GM19468 (cell line): ENCODE data around the gene CENPX.

Experiments used
- ATAC-seq: cut with Tn5 transposase; IDR thresholded peaks from one replicate; pipeline ENCODE4 v1.9.1; 2021; ENCODE audit warnings: mild to moderate bottlenecking, moderate library complexity, moderate number of reproducible peaks; ENCODE audit not compliant: unreplicated experiment; ENCODE audit errors: extremely low read depth

The CENPX gene

GRCh38 chr17:82028246-82028645, 5.6 kb upstream of the CENPX start:
- no peak for ATAC-seq

GRCh38 chr17:82025401-82026107, 2.9 kb upstream of the CENPX start:
- ATAC-seq, result no peak

- no peak for ATAC-seq
These were observed 2.2 kb upstream of the CENPX start for GRCh38 chr17:82024859-82025258.

GRCh38 chr17:82023447-82024241, 966 bp upstream of the CENPX start:
- no peak for ATAC-seq

- peak; percentile 84 for ATAC-seq
These were observed 336 bp upstream of the CENPX start, which contains the start of gene LRRC45 for GRCh38 chr17:82022981-82023446. Gene LRRC45 (plus strand): TSS chr17:82023305. CDS start chr17:82023644, 339 bp downstream.

- ATAC-seq, result no peak
These were observed 773 bp downstream of the CENPX start for GRCh38 chr17:82021900-82022309.

GRCh38 chr17:82021107-82021899, 1.4 kb downstream of the CENPX start:
- no peak for ATAC-seq

GRCh38 chr17:82020572-82021106, 2.0 kb downstream of the CENPX start:
- no peak for ATAC-seq

- ATAC-seq, result no peak
These were observed 2.7 kb downstream of the CENPX start for GRCh38 chr17:82019690-82020571.

GRCh38 chr17:82018989-82019689, 3.5 kb downstream of the CENPX start:
- ATAC-seq, result no peak

- ATAC-seq, result no peak
These were observed 4.3 kb downstream of the CENPX start for GRCh38 chr17:82018152-82018988.

GRCh38 chr17:82017612-82018151, 5.0 kb downstream of the CENPX start:
- ATAC-seq, result no peak

GRCh38 chr17:82016875-82017459, 5.7 kb downstream of the CENPX start:
- ATAC-seq, result no peak

GRCh38 chr17:82016061-82016874, 6.4 kb downstream of the CENPX start:
- no peak for ATAC-seq

- ATAC-seq, result no peak
These were observed 7.2 kb downstream of the CENPX start for GRCh38 chr17:82015311-82015971.

- ATAC-seq, result no peak
These were observed 7.7 kb downstream of the CENPX start for GRCh38 chr17:82014971-82015310.
